NCI-H82 (cell line): ENCODE data around the gene RAB8B.
A peak's percentile ranks its signal among the peaks of the same experiment; 100 is the strongest.

Experiments
- DNase-seq: peaks from one replicate; lab custom pipeline; 2025; lab: John Stamatoyannopoulos, UW

Gene RAB8B

GRCh38 chr15:63185206-63185605 is 4.2 kb upstream of the RAB8B start:
- peak; percentile 71 for DNase-seq

DNA sequence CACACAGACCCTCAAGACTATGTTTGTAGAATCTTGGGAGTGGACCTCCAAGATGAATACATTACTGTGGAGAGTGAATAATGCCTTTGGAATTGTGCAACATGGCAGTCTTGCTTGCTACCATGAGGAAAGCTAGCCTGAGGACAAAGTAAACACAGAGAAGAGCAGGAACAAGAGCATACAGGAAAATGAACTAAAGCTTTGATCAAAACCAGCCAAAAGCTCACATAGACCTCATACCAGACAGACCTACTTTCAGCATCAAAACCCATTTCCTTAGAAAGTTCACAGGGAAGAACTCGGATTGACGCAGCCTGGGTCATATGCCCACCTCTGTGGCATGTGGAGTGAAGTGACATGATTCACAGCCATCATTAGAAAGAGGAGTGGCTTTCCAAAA is 3.3 kb upstream of the RAB8B start:
- no peak for DNase-seq

- no peak for DNase-seq
Measured at GRCh38 chr15:63187589-63188226, 1.7 kb upstream of the RAB8B start.

GRCh38 chr15:63188247-63188925 is 1.0 kb upstream of the RAB8B start:
- DNase-seq = peak; percentile 26

DNA sequence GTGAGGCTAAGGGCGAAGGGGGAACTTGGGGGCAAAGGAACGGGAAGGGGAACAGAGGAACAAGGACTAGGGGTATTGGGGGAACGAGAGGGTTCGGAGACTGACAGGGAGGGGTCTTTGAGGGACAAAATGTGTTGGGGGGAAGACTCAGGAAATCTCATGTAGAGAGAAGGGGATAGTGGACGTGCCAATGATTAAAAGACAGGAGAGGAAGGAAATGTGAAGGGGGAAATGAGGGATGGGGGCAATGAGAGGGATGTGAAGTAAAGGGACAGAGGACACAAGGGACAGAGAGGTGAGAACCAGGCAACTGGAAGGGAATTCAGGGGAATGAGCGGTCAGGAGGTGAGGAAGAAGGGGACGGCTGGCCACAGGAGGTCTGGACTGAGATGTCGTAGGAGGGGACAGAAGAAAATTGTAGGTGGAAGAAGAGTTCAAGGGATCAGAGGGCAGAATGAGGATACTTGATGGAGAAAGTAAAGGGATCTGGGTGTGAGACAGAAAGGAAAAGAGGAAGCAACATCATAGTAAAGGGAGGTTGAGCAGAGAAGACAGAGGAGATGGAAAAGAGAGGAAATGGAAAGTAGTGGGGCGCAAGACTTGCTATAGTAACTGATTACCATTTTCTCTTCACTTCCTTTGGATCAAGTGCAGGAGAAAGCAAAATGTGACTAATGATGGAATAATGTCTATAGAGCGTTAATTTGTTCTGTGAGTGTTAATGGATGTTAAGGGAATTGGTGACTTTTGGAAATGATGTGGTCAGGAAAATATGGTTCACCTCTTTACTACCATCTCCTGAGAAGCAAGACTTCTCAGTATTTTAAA is 749 bp downstream of the RAB8B start:
- peak; percentile 54 for DNase-seq

- DNase-seq = no peak
Measured at GRCh38 chr15:63190769-63191649, 1.6 kb downstream of the RAB8B start.

DNA sequence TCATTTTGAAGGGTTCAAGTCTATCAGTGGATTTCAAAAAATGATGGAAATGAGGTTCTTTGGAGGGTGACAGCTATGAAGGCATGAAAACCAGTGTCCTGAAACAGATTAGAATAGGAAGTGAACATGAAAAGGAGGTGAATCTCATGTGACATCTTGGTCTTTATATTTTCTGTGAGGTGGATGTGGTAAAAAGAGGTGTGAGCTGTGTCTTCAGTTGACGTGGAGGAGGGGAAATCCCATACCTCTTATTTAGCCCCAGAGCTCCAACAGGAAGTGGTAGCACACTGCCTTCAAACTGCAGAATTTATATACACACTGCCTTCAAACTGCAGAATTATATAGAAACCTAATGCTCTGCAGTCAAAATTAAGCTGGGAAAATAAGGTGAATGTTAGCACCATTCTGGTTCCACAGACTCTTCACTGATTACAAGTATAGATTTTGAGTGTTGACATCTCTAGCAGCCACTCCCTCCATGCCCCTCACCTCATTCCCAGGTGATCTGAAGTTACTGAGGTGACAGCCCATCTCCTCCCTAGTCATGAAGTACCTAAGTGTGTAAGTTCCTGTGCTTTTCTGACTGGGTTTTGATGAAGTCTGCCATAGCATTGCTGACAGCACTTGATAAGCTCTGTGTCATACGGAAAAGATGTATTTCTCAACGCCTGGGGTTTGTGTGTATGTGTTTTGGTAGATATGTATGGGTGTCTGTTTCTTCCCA is 2.7 kb downstream of the RAB8B start:
- DNase-seq = no peak

- DNase-seq = no peak
Measured at GRCh38 chr15:63192619-63193206, 3.3 kb downstream of the RAB8B start.

GRCh38 chr15:63194302-63194701 is 4.9 kb downstream of the RAB8B start:
- no peak for DNase-seq

DNA sequence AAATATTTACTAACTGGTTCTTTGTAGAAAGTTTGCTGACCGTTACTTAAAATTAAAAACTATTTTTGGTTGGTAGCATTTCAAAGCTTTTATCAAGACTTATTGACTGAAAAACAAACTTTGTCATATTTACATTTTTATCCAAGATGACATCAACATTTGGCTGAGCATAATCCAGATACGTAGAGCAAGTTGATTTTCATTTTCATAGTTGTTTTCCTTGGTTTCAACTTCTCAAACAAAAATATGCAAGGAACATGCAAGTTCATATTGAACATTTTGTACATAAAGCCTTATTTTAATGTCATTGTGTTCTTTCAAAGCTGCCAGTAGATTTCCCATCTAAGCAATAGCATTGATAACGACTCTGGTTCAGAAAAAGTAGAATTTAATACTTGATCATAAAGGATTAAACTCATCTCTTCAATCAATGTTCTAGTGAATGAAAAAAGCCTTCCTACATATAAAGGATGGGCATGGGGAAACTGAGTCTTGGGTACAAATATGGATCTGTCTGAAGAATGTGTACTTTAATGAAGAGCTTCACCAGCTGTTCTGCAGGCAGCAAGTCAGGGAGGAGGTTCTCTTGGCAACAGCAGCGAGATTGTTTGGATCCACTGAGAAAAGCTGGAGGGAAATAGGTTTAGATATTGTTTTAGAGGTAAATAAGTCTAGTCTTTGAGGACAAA is 5.6 kb downstream of the RAB8B start:
- DNase-seq = no peak

GRCh38 chr15:63195569-63196015 is 6.2 kb downstream of the RAB8B start:
- no peak for DNase-seq

DNA sequence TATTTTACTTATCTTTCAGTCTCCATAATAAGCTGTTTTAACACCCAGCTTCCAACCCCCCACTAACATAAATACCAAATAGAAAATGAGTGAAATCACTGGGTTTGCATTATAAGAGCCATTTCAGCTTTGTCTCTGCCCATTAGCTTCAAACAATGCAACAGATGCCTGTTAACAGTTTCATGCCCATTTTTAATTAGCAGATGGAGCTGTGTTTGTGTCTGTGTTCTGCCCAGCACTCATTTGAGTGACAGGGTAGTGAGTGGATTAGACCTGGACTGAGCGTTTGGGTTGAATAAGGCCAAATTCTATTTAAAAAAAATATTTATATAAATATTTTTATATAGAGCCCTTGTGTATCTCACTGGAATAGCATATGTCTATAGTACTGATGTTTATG is 7.4 kb downstream of the RAB8B start:
- DNase-seq = peak; percentile 76

- no peak for DNase-seq
Measured at GRCh38 chr15:63197626-63198025, 8.2 kb downstream of the RAB8B start.

DNA sequence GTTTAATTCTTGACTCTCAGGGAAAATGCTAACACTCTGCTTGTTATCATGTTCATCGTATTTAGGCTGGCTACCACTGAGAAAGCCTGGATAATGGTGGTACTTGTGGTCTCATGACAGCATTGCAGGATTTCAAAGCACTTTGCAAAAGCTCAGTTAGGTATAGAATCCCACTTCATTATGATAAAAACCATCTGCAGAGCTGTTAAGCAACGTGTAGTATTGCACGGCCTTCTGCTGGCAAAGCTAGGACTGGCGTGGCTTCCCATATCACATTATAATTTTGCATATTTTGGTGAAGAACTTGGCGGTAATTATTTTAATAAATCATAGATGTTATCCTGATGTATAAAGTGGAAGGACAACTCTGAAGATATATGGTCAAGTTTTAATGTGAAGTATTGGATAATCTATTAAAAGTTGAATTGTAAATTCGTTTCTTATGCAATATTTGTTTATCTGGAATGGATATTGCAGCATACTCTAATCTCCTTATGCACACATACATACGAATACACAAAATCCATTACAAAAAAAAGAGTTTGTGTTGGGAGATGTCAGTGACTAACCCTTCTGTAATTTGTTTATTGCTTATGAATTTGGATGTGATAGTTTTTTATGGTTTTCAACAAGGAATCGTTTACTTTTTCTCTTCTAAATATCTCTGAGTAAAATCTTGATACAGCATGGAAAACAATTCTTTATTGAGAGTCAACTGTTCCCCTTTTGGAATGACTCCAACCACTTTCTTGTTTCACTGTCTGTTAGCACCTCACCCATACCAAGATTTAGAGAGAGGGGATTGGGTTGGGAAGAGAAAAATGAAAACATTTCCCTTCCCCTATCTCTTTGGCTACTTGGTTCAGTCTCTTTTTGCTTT is 9.2 kb downstream of the RAB8B start:
- DNase-seq = no peak

DNA sequence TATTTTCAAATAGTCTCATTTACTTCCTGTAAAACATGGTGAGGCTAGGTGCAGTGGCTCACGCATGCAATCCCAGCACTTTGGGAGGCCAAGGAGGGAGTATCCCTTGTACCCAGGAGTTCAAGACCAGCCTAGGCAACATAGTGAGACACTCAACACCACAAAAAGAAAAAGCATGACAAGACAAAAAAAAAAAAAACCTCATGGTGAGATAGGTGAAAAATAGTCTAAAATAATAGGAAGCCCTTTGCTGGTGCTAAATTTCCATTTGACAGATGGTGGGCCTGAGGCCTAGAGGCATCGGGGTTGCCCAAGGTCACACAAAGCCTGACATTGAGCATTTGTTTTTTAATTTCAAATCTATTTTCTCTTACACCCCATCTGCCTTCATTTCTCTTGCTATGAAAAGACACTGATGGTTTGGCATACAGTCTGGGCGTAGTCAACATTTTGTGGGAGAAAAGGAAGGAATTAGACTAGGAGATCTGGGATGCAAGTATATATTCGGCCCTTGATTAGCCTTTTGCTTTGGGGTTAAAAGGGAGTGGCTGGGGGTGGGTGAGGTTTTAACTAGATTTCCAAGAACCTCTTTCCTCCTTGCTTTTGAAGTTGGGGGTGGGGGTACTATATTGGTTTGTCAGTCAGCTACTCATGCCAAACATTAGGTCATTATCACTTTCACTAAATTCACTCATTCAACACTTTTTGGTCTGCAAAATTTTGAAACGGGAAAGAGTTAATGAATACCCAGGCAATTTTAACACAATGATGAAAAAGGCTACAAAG is 11.3 kb downstream of the RAB8B start:
- no peak for DNase-seq

DNA sequence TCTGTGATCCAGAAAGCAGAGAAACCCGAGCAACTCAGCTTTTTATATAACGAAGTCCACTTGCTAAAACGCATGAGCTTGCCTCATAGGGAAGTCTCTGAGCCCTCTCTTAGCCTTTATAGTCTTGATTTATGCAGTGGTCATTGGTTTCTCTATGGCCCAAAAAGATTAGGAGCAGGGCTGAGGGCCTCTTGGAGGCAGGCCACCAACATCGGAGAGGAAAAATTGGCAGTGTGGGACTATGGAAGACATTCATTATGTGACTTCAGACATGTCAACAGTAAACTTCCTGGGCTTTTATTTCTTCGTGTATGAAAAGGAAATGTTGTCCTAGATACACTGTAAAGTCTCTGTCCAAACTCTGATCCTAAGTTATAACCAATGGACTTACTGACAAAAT is 13.5 kb downstream of the RAB8B start:
- no peak for DNase-seq

- no peak for DNase-seq
Measured at GRCh38 chr15:63203451-63204090, 14.2 kb downstream of the RAB8B start.

GRCh38 chr15:63206079-63206478 is 16.7 kb downstream of the RAB8B start:
- DNase-seq = no peak
